PC-9 (cell line): ENCODE results near the gene GNA15. TPM values are rescaled to one million over a fixed set of nuclear protein-coding genes. Genes with fewer than 3 reads are reported as not detected.
A peak's percentile ranks its signal among the peaks of the same experiment; 100 is the strongest.

ENCODE experiments used
- BruUV-seq: library from RNA; stranded (reverse); fragments of 400-500 nt; replicated peaks from 2 replicates; lab custom pipeline; 2021; lab: Mats Ljungman, UMichigan
- CTCF ChIA-PET: fragments of 300-600 bp; sonication (Branson Sonifier 250); formaldehyde crosslinking; loops from one replicate; lab custom pipeline; 2022; ENCODE audit warnings: antibody characterized with exemption; lab: Charles Lee
- POLR2A ChIA-PET: fragments of 300-600 bp; sonication (Branson Sonifier 250); formaldehyde crosslinking; loops from one replicate; lab custom pipeline; 2022; ENCODE audit warnings: antibody characterized with exemption; ENCODE audit not compliant: unreplicated experiment; lab: Charles Lee
- DNase-seq, 2 experiments: peaks; one replicate each; pipeline versions ENCODE4 v3.0.0 to v3.0.0-alpha.2; 2015 to 2022; ENCODE audit warnings: mixed read lengths in 1 of 2
- H2AFZ ChIP-seq: fragments of 200-600 bp; sonication (generic); 2 replicates; pipeline ENCODE4 v1.8.1; 2017; ENCODE audit warnings: antibody characterized with exemption
- H3F3A ChIP-seq: fragments of 200-600 bp; sonication (generic); 2 replicates; pipeline ENCODE4 v1.8.1; 2017; ENCODE audit warnings: antibody characterized with exemption, mild to moderate bottlenecking, low read depth; ENCODE audit not compliant: insufficient read depth
- H3K27ac ChIP-seq: fragments of 200-600 bp; sonication (generic); 2 replicates; pipeline ENCODE4 v1.6.1; 2016; ENCODE audit warnings: mixed run types
- H3K27me3 ChIP-seq: fragments of 200-600 bp; sonication (generic); 2 replicates; pipeline ENCODE4 v1.6.1; 2016; ENCODE audit warnings: low read depth, mixed run types; ENCODE audit not compliant: insufficient read depth
- H3K36me3 ChIP-seq: fragments of 200-600 bp; sonication (generic); 2 replicates; pipeline ENCODE4 v1.6.1; 2016; ENCODE audit warnings: low read depth, mixed run types
- H3K4me1 ChIP-seq: fragments of 200-600 bp; sonication (generic); replicated peaks from 2 replicates; pipeline ENCODE4 v1.6.1; 2016; ENCODE audit warnings: mixed run types; ENCODE audit not compliant: insufficient read depth
- H3K4me2 ChIP-seq: fragments of 200-600 bp; sonication (generic); 2 replicates; pipeline ENCODE4 v1.6.1; 2017; ENCODE audit warnings: mixed run types
- H3K4me3 ChIP-seq: fragments of 200-600 bp; sonication (generic); 2 replicates; pipeline ENCODE4 v1.6.1; 2016; ENCODE audit warnings: mixed run types
- H3K79me2 ChIP-seq: fragments of 200-600 bp; sonication (generic); 2 replicates; pipeline ENCODE4 v1.6.1; 2017; ENCODE audit warnings: low read depth, mixed run types
- H3K9me2 ChIP-seq: fragments of 200-600 bp; sonication (generic); 2 replicates; pipeline ENCODE4 v1.8.1; 2017; ENCODE audit warnings: mild to moderate bottlenecking; ENCODE audit not compliant: insufficient read depth
- H3K9me3 ChIP-seq: fragments of 200-600 bp; sonication (generic); 2 replicates; pipeline ENCODE4 v1.8.1; 2016; ENCODE audit warnings: low read depth; ENCODE audit not compliant: insufficient read depth
- H4K20me1 ChIP-seq: fragments of 200-600 bp; sonication (generic); 2 replicates; pipeline ENCODE4 v1.8.1; 2017; ENCODE audit not compliant: insufficient read depth
- CTCF ChIP-seq: fragments of 200-600 bp; sonication (generic); conservative IDR thresholded peaks from 2 replicates; pipeline ENCODE4 v1.6.1; 2017; ENCODE audit warnings: mixed run types, antibody characterized with exemption, mild to moderate bottlenecking, moderate library complexity
- EZH2 ChIP-seq: fragments of 200-600 bp; sonication (generic); IDR thresholded peaks from 2 replicates; pipeline ENCODE4 v1.8.0; 2017; ENCODE audit warnings: antibody characterized with exemption, low read depth
- intact Hi-C: fragments of 100-400 bp; cut with micrococcal nuclease; formaldehyde crosslinking; loops from one replicate; pipeline ENCODE4 v1.10.0; 2022; ENCODE audit not compliant: unreplicated experiment
- total RNA-seq: library from RNA; stranded (reverse); gene quantifications from 2 replicates; pipeline ENCODE4 v1.2.3, GENCODE V29; 2021

GNA15 gene
- total RNA-seq, 1 experiment from 2014 or later = 14.2 TPM

- H3K4me3 ChIP-seq = no peak overlapping the region
Measured at GRCh38 chr19:3154957-3155736, 19.3 kb downstream of the GNA15 start.

GRCh38 chr19:3157096-3157845 lies 21.4 kb downstream of the GNA15 start:
- peaks cover 9% of the 10 kb centered on the region for H3K4me1 ChIP-seq
- intact Hi-C loops = no loop called here

More at GRCh38 chr19:3154957-3155736, 19.3 kb downstream of the GNA15 start:
- no peaks in the 10 kb centered on the region for H3K36me3 ChIP-seq
- TF ChIP-seq EZH2 (no peak), CTCF (no peak)
- ChIA-PET POLR2A (no interaction called here), CTCF (no interaction called here)
- no peaks in the 10 kb centered on the region for H3K4me1 ChIP-seq
- no peaks in the 10 kb centered on the region for H3K9me3 ChIP-seq
- no TSS peak for BruUV-seq
- H3K4me2 ChIP-seq = no peak overlapping the region
- no peak overlapping the region for H3K27ac ChIP-seq
- peak; percentile 48 to 55 for DNase-seq
- H2AFZ ChIP-seq = no peak overlapping the region
- intact Hi-C loops = no loop called here
- H4K20me1 ChIP-seq = no peaks in the 10 kb centered on the region
- no peaks in the 10 kb centered on the region for H3F3A ChIP-seq
- H3K9me2 ChIP-seq = no peaks in the 10 kb centered on the region
- no peaks in the 10 kb centered on the region for H3K79me2 ChIP-seq
- no peaks in the 10 kb centered on the region for H3K27me3 ChIP-seq

More at GRCh38 chr19:3157096-3157845, 21.4 kb downstream of the GNA15 start:
- no peak overlapping the region for H3K27ac ChIP-seq
- H3F3A ChIP-seq = peaks cover 7% of the 10 kb centered on the region; the same call in 1 of the 2 replicates
- H3K4me3 ChIP-seq = no peak overlapping the region
- no TSS peak for BruUV-seq
- no peak overlapping the region for H3K4me2 ChIP-seq
- H3K36me3 ChIP-seq = no peaks in the 10 kb centered on the region
- ChIA-PET CTCF (no interaction called here), POLR2A (no interaction called here)
- DNase-seq = no peak
- H3K9me3 ChIP-seq = no peaks in the 10 kb centered on the region
- H3K9me2 ChIP-seq = no peaks in the 10 kb centered on the region
- H4K20me1 ChIP-seq = no peaks in the 10 kb centered on the region
- no peaks in the 10 kb centered on the region for H3K79me2 ChIP-seq
- H2AFZ ChIP-seq = no peak overlapping the region
- TF ChIP-seq CTCF = no peak
- TF ChIP-seq EZH2 = no peak
- no peaks in the 10 kb centered on the region for H3K27me3 ChIP-seq
